Esophagus squamous epithelium (tissue), 5 donors: ENCODE results near the gene CDC27. TPM values are rescaled to one million over a fixed set of nuclear protein-coding genes. Genes with fewer than 3 reads are reported as not detected.
"Not testable (repeated sequence)": the region's sequence is repeated elsewhere in the genome, so short reads cannot be mapped to it uniquely, and the experiment has no call there.

Experiments
- DNase-seq: peaks from one replicate; lab custom pipeline; 2025; lab: John Stamatoyannopoulos, UW
- H3K27ac ChIP-seq, 4 donors: fragments of 200-600 bp; sonication (generic); one replicate each; pipeline ENCODE4 v1.5.1; 2016 to 2019; ENCODE audit warnings: mild to moderate bottlenecking in 1 of 4
- H3K27me3 ChIP-seq, 4 donors: fragments of 200-600 bp; sonication (generic); 1 replicate in 3 of 4; 2 replicates in 1 of 4; pipeline versions ENCODE4 v1.5.1 to v1.6.0; 2017 to 2021; ENCODE audit warnings: antibody characterized with exemption in 1 of 4
- H3K36me3 ChIP-seq, 3 donors: fragments of 200-600 bp; sonication (generic); one replicate each; pipeline ENCODE4 v1.5.1; 2016 to 2019
- H3K4me1 ChIP-seq, 3 donors: fragments of 200-600 bp; sonication (generic); one replicate each; pipeline ENCODE4 v1.5.1; 2017 to 2019
- H3K4me3 ChIP-seq, 4 donors: fragments of 200-600 bp; sonication (generic); 1 replicate in 3 of 4; 2 replicates in 1 of 4; pipeline ENCODE4 v1.5.1; 2016 to 2019; ENCODE audit warnings: mild to moderate bottlenecking in 2 of 4, moderate library complexity in 1 of 4
- H3K9me3 ChIP-seq, 3 donors: fragments of 200-600 bp; sonication (generic); one replicate each; pipeline ENCODE4 v1.5.1; 2016 to 2019
- CTCF ChIP-seq, 6 experiments: fragments of 450-650 bp in 4 of 6; fragments of 200-600 bp in 2 of 6; sonication (generic) in 2 of 6; IDR thresholded peaks; one replicate each; pipeline ENCODE4 v1.5.1; 2016 to 2019; ENCODE audit warnings: antibody characterized with exemption in 6 of 6, mild to moderate bottlenecking in 4 of 6, moderate library complexity in 4 of 6
- POLR2A ChIP-seq, 4 donors: fragments of 450-650 bp; IDR thresholded peaks; one replicate each; pipeline ENCODE4 v1.6.1; 2017; ENCODE audit warnings: antibody characterized with exemption in 4 of 4, mild to moderate bottlenecking in 4 of 4, moderate library complexity in 3 of 4
- WGBS, 2 donors: methylation state at CpG; one replicate each; pipeline ENCODE4 v1.1.5; 2018; 5-methylcytosine and 5-hydroxymethylcytosine counted together
- intact Hi-C: fragments of 100-400 bp; cut with DNase I; formaldehyde crosslinking; loops from one replicate; pipeline ENCODE4 v1.15.0; 2022
- total RNA-seq, 4 donors: library from RNA; depleted of rRNA; stranded (reverse); fragments of >200 nt; gene quantifications; one replicate each; pipeline ENCODE4 v1.1.0, GENCODE V29; 2016
- donor health status: DM: yes; HTN: yes; CAD: no.

CDC27 gene
- total RNA-seq, 4 donors from 2014 or later: 26.4 to 45.9 (median 38.3) TPM

- TF ChIP-seq POLR2A (IDR thresholded peaks at IDR 0.05): no peak
- Histone ChIP-seq H3K4me3 (no peak overlapping the region), H3K4me1 (peaks cover 0 to 15% (median 4%) of the 10 kb centered on the region in 3 donors), H3K27ac (no peak overlapping the region), H3K9me3 (no peaks in the 10 kb centered on the region), H3K27me3 (no peaks in the 10 kb centered on the region), H3K36me3 (peaks cover 0 to 74% (median 0%) of the 10 kb centered on the region in 3 donors)
- no peak for DNase-seq
- 89 to 95% methylated on average over 7 of the region's 7 CpGs for WGBS, 2 donors
- intact Hi-C loops: no loop called here
These were observed 11.8 kb downstream of the CDC27 start for GRCh38 chr17:47177261-47177660.

GRCh38 chr17:47176389-47176826 is 12.7 kb downstream of the CDC27 start:
- H3K4me3 ChIP-seq: no peak overlapping the region
- no peaks in the 10 kb centered on the region for H3K27me3 ChIP-seq
- 83 to 84% methylated on average over 2 of the region's 2 CpGs for WGBS, 2 donors
- H3K4me1 ChIP-seq: peaks cover 0 to 17% (median 4%) of the 10 kb centered on the region in 3 donors
- DNase-seq: no peak
- H3K9me3 ChIP-seq: no peaks in the 10 kb centered on the region
- no peak overlapping the region for H3K27ac ChIP-seq
- intact Hi-C loops: no loop called here
- H3K36me3 ChIP-seq: peaks cover 0 to 74% (median 0%) of the 10 kb centered on the region in 3 donors
- TF ChIP-seq CTCF (IDR thresholded peaks at IDR 0.05): no peak
- TF ChIP-seq POLR2A (IDR thresholded peaks at IDR 0.05): no peak

- Histone ChIP-seq H3K4me1 (peaks cover 0 to 13% (median 4%) of the 10 kb centered on the region in 3 donors), H3K36me3 (peaks cover 0 to 75% (median 0%) of the 10 kb centered on the region in 3 donors)
- H3K27me3 ChIP-seq, H3K27ac ChIP-seq, H3K9me3 ChIP-seq, DNase-seq, intact Hi-C loops, H3K4me3 ChIP-seq: not testable (repeated sequence)
- WGBS, 2 donors: 89 to 95% methylated on average over 8 of the region's 8 CpGs
These were observed 14.3 kb downstream of the CDC27 start for GRCh38 chr17:47174823-47175222.

- Histone ChIP-seq H3K27ac (no peak overlapping the region), H3K4me1 (peaks cover 0 to 4% (median 3%) of the 10 kb centered on the region in 3 donors), H3K4me3 (no peak overlapping the region), H3K9me3 (no peaks in the 10 kb centered on the region), H3K27me3 (no peaks in the 10 kb centered on the region), H3K36me3 (peaks cover 0 to 75% (median under 1%) of the 10 kb centered on the region in 3 donors)
- WGBS, 2 donors: 83 to 93% methylated on average over 2 of the region's 2 CpGs
- intact Hi-C loops: no loop called here
- DNase-seq: no peak
- TF ChIP-seq POLR2A (IDR thresholded peaks at IDR 0.05): no peak
These were observed 16.2 kb downstream of the CDC27 start for GRCh38 chr17:47172696-47173565.

- H3K9me3 ChIP-seq: no peaks in the 10 kb centered on the region
- no peaks in the 10 kb centered on the region for H3K27me3 ChIP-seq
- intact Hi-C loops: no loop called here
- H3K36me3 ChIP-seq: peaks cover 0 to 79% (median 4%) of the 10 kb centered on the region in 3 donors
- WGBS, 2 donors: 93% methylated on average over 4 of the region's 4 CpGs
- peaks cover 0 to 3% (median 0%) of the 10 kb centered on the region in 3 donors for H3K4me1 ChIP-seq
- no peak overlapping the region for H3K4me3 ChIP-seq
- H3K27ac ChIP-seq: no peak overlapping the region
- TF ChIP-seq POLR2A (IDR thresholded peaks at IDR 0.05): no peak
- no peak for TF ChIP-seq CTCF (IDR thresholded peaks at IDR 0.05)
- DNase-seq: no peak
These were observed 18.4 kb downstream of the CDC27 start for GRCh38 chr17:47170710-47171109.

GRCh38 chr17:47168896-47169295 is 20.2 kb downstream of the CDC27 start:
- H3K4me3 ChIP-seq, H3K9me3 ChIP-seq, H3K27me3 ChIP-seq, DNase-seq, H3K27ac ChIP-seq, intact Hi-C loops, H3K4me1 ChIP-seq: not testable (repeated sequence)
- WGBS, 2 donors: 85 to 96% methylated on average over 4 of the region's 4 CpGs
- H3K36me3 ChIP-seq: peaks cover 0 to 78% (median 4%) of the 10 kb centered on the region in 3 donors

GRCh38 chr17:47166854-47167253 is 22.2 kb downstream of the CDC27 start:
- WGBS, 2 donors: 91 to 93% methylated on average over 5 of the region's 5 CpGs
- H3K27ac ChIP-seq, H3K4me3 ChIP-seq, H3K27me3 ChIP-seq, DNase-seq, H3K9me3 ChIP-seq, intact Hi-C loops, H3K4me1 ChIP-seq: not testable (repeated sequence)
- peaks cover 0 to 86% (median 4%) of the 10 kb centered on the region in 3 donors for H3K36me3 ChIP-seq
